D721Med (cell line): ENCODE measurements around the gene EHBP1L1.

ENCODE experiments used
- DNase-seq: peaks from one replicate; pipeline ENCODE4 v3.0.0; 2011; ENCODE audit warnings: low spot score; ENCODE audit not compliant: insufficient read length
- FAIRE-seq: peaks from 2 replicates; lab custom pipeline; 2011; peaks lifted over from hg19 to GRCh38; lab: Jason Lieb, UNC
- TF ChIP-seq, protein P1 (sequence below): IDR thresholded peaks from 2 replicates; pipeline ENCODE4 v1.5.1; 2012; ENCODE audit warnings: mild to moderate bottlenecking, control low read depth; ENCODE audit not compliant: insufficient read depth; ENCODE audit errors: missing control alignments

EHBP1L1 gene

DNA sequence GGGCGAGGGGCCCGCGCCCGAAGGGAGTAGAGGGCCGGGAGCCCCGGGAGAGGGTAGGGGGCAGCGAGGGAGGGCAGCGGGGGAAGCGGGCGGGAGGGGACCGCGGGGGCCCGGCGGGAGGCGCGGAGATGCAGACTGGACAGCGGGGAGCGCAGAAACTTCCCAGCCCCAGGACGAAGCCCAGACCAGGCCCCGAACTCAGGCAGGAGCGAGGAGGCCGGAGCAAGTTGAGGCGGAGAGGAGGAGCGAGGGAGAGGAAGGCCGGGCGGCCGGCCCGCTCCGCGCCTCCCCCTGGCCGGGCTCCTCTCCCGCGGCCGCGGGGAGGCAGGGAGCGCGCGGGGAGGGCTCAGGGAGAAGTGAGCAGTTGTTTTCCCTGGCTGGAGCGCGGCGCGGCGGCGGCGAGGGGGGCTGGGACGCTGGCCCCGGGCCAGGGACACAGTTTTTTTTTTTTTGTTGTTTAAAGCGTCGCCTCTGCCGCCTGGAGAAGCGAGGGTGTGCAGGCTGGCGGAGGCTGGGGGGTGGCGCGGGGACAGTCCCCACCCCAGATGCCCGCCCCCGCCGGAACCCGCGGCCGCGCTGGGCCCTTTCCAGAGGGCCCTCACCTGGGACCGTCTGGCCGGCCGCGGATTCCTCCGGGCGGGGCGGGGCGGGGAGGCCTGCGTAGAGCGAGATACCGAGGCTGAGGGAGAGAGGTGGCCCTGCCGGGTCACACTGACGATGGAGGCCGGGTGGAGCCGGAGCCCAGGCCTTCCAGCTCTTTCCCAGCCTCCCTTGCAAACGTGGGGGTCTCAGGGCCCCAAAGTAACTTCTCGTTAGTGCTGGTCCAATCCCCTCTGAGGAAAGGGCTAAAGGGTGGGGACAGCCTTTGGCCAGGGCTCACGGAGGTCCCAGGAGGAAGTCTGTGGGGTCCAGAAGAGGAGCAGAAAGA lies 17.6 kb upstream of the EHBP1L1 start, which contains the start of gene LTBP3:
Gene LTBP3, minus strand, starts transcription at position 358 of the 928 bp plus-strand sequence. CDS start 400 bp downstream, outside the sequence.
- FAIRE-seq (no peak), DNase-seq (no peak)
- TF ChIP-seq, protein P1, sequence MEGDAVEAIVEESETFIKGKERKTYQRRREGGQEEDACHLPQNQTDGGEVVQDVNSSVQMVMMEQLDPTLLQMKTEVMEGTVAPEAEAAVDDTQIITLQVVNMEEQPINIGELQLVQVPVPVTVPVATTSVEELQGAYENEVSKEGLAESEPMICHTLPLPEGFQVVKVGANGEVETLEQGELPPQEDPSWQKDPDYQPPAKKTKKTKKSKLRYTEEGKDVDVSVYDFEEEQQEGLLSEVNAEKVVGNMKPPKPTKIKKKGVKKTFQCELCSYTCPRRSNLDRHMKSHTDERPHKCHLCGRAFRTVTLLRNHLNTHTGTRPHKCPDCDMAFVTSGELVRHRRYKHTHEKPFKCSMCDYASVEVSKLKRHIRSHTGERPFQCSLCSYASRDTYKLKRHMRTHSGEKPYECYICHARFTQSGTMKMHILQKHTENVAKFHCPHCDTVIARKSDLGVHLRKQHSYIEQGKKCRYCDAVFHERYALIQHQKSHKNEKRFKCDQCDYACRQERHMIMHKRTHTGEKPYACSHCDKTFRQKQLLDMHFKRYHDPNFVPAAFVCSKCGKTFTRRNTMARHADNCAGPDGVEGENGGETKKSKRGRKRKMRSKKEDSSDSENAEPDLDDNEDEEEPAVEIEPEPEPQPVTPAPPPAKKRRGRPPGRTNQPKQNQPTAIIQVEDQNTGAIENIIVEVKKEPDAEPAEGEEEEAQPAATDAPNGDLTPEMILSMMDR, result no peak

GRCh38 chr11:65558930-65559509 lies 16.8 kb upstream of the EHBP1L1 start:
- TF ChIP-seq, protein P1, result no peak
- DNase-seq (no peak), FAIRE-seq (no peak)

GRCh38 chr11:65559535-65559934 lies 16.3 kb upstream of the EHBP1L1 start:
- FAIRE-seq (no peak), DNase-seq (no peak)
- TF ChIP-seq, protein P1, result no peak

DNA sequence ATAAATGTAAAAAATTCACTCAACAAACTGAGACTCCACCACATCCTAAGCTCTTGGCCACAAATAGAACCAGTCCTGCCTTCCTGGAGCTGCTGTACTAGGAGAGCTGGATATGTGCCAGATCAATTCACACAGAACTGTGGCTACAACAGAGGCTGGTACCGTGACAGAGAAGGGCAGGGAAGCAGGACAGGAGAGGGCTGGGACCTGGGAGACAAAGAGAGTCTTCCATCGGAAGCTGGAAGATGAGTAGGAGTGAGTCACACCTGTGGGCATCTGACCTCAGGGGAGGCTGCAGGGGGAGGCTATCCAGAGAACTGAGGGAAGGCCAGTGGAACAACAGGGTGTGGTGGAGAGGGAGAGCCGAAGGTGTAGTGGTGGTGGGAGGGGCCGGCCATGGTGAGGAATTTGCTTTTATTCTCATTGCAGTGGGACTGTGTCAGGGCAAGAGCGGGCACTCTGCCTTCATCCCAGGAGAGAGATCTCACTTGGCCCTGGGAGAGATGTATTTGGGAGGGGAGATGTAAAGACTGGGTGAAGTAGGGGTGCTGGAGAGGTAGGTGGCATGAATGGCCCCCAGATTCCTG lies 15.8 kb upstream of the EHBP1L1 start:
- FAIRE-seq, result no peak

GRCh38 chr11:65560555-65561418 lies 15.1 kb upstream of the EHBP1L1 start:
- no peak for DNase-seq
- no peak for FAIRE-seq
- TF ChIP-seq, protein P1, result no peak

More for the DNA sequence above, 15.8 kb upstream of the EHBP1L1 start:
- TF ChIP-seq, protein P1, result no peak
- DNase-seq, result no peak

- TF ChIP-seq, protein P1, result no peak
- no peak for DNase-seq
- FAIRE-seq, result no peak
Measured at GRCh38 chr11:65562020-65562419, 13.8 kb upstream of the EHBP1L1 start.
